GM12875 (cell line): Measurements from ENCODE around the gene NR6A1.

Source experiments
- H3K4me3 ChIP-seq: one replicate; pipeline ENCODE4 v1.5.1; 2011; ENCODE audit warnings: low read depth, low read length, control low read depth
- TF ChIP-seq, protein P1 (sequence below): IDR thresholded peaks from 2 replicates; pipeline ENCODE4 v1.5.1; 2011; ENCODE audit warnings: low read depth, mild to moderate bottlenecking, control low read depth, inconsistent platforms, low read length, moderate library complexity, borderline replicate concordance; ENCODE audit not compliant: insufficient read depth

Gene NR6A1

GRCh38 chr9:124583134-124583533 is 188.0 kb downstream of the NR6A1 start:
- TF ChIP-seq, protein P1, sequence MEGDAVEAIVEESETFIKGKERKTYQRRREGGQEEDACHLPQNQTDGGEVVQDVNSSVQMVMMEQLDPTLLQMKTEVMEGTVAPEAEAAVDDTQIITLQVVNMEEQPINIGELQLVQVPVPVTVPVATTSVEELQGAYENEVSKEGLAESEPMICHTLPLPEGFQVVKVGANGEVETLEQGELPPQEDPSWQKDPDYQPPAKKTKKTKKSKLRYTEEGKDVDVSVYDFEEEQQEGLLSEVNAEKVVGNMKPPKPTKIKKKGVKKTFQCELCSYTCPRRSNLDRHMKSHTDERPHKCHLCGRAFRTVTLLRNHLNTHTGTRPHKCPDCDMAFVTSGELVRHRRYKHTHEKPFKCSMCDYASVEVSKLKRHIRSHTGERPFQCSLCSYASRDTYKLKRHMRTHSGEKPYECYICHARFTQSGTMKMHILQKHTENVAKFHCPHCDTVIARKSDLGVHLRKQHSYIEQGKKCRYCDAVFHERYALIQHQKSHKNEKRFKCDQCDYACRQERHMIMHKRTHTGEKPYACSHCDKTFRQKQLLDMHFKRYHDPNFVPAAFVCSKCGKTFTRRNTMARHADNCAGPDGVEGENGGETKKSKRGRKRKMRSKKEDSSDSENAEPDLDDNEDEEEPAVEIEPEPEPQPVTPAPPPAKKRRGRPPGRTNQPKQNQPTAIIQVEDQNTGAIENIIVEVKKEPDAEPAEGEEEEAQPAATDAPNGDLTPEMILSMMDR: no peak
- H3K4me3 ChIP-seq: no peak overlapping the region

DNA sequence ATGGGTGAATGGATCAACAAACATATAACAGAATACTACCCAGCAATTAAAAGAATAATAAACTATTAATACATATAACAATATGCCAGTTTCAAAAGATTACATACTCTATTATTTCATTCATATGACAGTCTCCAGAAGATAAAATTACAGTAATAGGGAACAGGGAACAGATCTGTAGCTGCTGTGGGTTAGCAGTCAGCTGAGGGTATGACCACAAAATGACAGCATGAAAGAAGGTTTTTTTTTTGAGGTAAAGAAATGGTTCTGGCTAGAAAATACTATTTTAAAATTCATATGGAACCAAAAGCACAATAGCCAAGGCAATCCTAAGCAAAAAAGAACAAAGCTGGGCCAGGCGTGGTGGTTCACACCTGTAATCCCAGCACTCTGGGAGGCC is 190.9 kb downstream of the NR6A1 start:
- TF ChIP-seq, protein P1: no peak

DNA sequence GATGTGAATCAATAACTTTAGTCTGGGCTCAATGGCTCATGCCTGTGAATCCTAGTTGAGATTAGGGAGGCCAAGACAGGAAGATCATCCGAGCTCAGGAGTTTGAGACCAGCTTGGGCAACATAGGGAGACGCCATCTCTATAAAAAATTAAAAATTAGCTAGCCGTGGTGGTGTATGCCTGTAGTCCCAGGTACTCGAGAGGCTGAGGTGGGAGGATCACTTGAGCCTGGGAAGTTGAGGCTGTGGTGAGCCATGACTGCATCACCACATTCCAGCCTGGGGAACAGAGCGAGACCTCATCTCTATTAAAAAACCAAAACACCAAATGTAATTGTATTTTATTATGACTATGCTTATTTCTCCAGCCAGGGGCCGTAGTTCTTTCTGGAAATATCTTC is 194.4 kb downstream of the NR6A1 start:
- H3K4me3 ChIP-seq: no peak overlapping the region
- TF ChIP-seq, protein P1: no peak

More for the DNA sequence above, 190.9 kb downstream of the NR6A1 start:
- H3K4me3 ChIP-seq: no peak overlapping the region

- TF ChIP-seq, protein P1: no peak
Observed at GRCh38 chr9:124574534-124575375, 196.4 kb downstream of the NR6A1 start.

GRCh38 chr9:124570942-124571666 is 200.0 kb downstream of the NR6A1 start:
- TF ChIP-seq, protein P1: no peak
- no peak overlapping the region for H3K4me3 ChIP-seq

More at GRCh38 chr9:124574534-124575375, 196.4 kb downstream of the NR6A1 start:
- no peak overlapping the region for H3K4me3 ChIP-seq

GRCh38 chr9:124569942-124570341 is 201.2 kb downstream of the NR6A1 start:
- TF ChIP-seq, protein P1: no peak
- H3K4me3 ChIP-seq: no peak overlapping the region
